ENCODE data around the gene CDH15. TPM values are rescaled to one million over a fixed set of nuclear protein-coding genes. Genes with fewer than 3 reads are reported as not detected.

The CDH15 gene
- total and polyA plus RNA-seq, 2 of the 13 experiments (the other 11 are each of a cell fraction or from before 2014, with no cell fraction given): 0.74 to 2.2 TPM

DNA sequence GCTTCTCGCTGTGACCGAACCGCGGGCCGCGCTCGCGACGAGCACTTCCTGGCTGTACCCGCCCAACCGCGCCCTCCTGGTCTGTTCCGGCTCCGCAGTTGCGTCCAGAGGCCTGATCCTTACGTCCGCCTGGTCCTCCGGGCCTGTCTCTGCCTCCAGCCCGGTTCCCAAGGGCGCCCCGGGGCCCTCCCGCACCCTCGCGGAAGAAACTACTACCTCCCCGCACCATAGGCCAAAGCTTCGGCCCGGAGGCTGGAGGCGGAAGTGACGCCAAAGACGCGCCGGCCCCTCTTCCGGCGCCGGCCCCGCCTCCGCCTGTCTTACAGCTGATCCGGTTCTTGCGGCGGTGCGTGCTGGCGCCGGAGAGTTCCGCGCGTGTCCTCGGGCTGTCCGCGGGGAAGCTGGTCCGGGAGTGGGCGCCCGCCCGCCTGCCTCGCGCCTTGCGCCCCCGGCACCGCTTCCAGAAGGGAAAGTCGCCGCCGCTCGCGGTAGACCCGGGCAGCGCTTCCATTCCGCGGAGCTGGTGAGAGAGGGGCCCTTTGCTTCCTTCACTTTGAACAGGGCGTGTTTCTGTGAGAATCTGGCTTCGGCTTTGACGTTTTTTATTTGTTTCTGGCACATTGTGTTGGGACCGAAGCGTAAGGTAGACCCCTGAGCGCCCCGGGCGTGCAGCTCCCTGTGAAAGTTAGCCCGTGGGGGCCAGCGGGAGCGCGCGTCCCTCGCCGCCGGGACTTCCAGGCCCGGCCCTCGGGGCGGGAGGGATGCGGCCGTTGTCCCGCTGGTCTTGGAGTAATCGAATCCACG, 46.0 kb downstream of the CDH15 start, which contains the start of gene ZNF778 (continued):
- TF ChIP-seq, protein P1, sequence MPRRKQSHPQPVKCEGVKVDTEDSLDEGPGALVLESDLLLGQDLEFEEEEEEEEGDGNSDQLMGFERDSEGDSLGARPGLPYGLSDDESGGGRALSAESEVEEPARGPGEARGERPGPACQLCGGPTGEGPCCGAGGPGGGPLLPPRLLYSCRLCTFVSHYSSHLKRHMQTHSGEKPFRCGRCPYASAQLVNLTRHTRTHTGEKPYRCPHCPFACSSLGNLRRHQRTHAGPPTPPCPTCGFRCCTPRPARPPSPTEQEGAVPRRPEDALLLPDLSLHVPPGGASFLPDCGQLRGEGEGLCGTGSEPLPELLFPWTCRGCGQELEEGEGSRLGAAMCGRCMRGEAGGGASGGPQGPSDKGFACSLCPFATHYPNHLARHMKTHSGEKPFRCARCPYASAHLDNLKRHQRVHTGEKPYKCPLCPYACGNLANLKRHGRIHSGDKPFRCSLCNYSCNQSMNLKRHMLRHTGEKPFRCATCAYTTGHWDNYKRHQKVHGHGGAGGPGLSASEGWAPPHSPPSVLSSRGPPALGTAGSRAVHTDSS (CRISPR knock-in tag; conservative IDR thresholded peaks at IDR 0.05): peak; percentile 80; the same call in 1 of the 2 replicates
- TF ChIP-seq, protein P2, sequence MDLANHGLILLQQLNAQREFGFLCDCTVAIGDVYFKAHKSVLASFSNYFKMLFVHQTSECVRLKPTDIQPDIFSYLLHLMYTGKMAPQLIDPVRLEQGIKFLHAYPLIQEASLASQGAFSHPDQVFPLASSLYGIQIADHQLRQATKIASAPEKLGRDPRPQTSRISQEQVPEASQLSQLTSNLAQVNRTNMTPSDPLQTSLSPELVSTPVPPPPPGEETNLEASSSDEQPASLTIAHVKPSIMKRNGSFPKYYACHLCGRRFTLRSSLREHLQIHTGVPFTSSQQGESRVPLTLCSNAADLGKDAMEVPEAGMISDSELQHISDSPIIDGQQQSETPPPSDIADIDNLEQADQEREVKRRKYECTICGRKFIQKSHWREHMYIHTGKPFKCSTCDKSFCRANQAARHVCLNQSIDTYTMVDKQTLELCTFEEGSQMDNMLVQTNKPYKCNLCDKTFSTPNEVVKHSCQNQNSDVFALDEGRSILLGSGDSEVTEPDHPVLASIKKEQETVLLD (CRISPR knock-in tag; IDR thresholded peaks at IDR 0.05; ENCODE audit: low read depth): no peak
- TF ChIP-seq, protein P3, sequence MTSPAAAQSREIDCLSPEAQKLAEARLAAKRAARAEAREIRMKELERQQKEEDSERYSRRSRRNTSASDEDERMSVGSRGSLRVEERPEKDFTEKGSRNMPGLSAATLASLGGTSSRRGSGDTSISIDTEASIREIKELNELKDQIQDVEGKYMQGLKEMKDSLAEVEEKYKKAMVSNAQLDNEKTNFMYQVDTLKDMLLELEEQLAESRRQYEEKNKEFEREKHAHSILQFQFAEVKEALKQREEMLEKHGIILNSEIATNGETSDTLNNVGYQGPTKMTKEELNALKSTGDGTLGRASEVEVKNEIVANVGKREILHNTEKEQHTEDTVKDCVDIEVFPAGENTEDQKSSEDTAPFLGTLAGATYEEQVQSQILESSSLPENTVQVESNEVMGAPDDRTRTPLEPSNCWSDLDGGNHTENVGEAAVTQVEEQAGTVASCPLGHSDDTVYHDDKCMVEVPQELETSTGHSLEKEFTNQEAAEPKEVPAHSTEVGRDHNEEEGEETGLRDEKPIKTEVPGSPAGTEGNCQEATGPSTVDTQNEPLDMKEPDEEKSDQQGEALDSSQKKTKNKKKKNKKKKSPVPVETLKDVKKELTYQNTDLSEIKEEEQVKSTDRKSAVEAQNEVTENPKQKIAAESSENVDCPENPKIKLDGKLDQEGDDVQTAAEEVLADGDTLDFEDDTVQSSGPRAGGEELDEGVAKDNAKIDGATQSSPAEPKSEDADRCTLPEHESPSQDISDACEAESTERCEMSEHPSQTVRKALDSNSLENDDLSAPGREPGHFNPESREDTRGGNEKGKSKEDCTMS (CRISPR knock-in tag; conservative IDR thresholded peaks at IDR 0.05): peak; percentile 73; the same call in 1 of the 2 replicates
- TF ChIP-seq JUN (CRISPR knock-in tag; IDR thresholded peaks at IDR 0.05): no peak
- peak; percentile 77 for TF ChIP-seq ZKSCAN8 (CRISPR knock-in tag; IDR thresholded peaks at IDR 0.05; ENCODE audit: borderline replicate concordance)
- no peak for TF ChIP-seq DNMT3B (CRISPR knock-in tag; conservative IDR thresholded peaks at IDR 0.05)
- TF ChIP-seq MTF1 (CRISPR knock-in tag; IDR thresholded peaks at IDR 0.05): 0 out of 2 replicates have a peak, but pooled peaks have one; percentile 30
- TF ChIP-seq, protein P4, sequence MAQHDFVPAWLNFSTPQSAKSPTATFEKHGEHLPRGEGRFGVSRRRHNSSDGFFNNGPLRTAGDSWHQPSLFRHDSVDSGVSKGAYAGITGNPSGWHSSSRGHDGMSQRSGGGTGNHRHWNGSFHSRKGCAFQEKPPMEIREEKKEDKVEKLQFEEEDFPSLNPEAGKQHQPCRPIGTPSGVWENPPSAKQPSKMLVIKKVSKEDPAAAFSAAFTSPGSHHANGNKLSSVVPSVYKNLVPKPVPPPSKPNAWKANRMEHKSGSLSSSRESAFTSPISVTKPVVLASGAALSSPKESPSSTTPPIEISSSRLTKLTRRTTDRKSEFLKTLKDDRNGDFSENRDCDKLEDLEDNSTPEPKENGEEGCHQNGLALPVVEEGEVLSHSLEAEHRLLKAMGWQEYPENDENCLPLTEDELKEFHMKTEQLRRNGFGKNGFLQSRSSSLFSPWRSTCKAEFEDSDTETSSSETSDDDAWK (CRISPR knock-in tag; IDR thresholded peaks at IDR 0.05): no peak
- TF ChIP-seq FOSL2 (CRISPR knock-in tag; IDR thresholded peaks at IDR 0.05): peak; percentile 46
- peak; percentile 55 for TF ChIP-seq NCOA2 (CRISPR knock-in tag; IDR thresholded peaks at IDR 0.05)
- TF ChIP-seq, protein P5, sequence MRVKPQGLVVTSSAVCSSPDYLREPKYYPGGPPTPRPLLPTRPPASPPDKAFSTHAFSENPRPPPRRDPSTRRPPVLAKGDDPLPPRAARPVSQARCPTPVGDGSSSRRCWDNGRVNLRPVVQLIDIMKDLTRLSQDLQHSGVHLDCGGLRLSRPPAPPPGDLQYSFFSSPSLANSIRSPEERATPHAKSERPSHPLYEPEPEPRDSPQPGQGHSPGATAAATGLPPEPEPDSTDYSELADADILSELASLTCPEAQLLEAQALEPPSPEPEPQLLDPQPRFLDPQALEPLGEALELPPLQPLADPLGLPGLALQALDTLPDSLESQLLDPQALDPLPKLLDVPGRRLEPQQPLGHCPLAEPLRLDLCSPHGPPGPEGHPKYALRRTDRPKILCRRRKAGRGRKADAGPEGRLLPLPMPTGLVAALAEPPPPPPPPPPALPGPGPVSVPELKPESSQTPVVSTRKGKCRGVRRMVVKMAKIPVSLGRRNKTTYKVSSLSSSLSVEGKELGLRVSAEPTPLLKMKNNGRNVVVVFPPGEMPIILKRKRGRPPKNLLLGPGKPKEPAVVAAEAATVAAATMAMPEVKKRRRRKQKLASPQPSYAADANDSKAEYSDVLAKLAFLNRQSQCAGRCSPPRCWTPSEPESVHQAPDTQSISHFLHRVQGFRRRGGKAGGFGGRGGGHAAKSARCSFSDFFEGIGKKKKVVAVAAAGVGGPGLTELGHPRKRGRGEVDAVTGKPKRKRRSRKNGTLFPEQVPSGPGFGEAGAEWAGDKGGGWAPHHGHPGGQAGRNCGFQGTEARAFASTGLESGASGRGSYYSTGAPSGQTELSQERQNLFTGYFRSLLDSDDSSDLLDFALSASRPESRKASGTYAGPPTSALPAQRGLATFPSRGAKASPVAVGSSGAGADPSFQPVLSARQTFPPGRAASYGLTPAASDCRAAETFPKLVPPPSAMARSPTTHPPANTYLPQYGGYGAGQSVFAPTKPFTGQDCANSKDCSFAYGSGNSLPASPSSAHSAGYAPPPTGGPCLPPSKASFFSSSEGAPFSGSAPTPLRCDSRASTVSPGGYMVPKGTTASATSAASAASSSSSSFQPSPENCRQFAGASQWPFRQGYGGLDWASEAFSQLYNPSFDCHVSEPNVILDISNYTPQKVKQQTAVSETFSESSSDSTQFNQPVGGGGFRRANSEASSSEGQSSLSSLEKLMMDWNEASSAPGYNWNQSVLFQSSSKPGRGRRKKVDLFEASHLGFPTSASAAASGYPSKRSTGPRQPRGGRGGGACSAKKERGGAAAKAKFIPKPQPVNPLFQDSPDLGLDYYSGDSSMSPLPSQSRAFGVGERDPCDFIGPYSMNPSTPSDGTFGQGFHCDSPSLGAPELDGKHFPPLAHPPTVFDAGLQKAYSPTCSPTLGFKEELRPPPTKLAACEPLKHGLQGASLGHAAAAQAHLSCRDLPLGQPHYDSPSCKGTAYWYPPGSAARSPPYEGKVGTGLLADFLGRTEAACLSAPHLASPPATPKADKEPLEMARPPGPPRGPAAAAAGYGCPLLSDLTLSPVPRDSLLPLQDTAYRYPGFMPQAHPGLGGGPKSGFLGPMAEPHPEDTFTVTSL (CRISPR knock-in tag; IDR thresholded peaks at IDR 0.05; ENCODE audit: borderline replicate concordance): peak; percentile 75
- no peak for TF ChIP-seq ZNF569 (CRISPR knock-in tag; IDR thresholded peaks at IDR 0.05; ENCODE audit: borderline replicate concordance)
- TF ChIP-seq, protein P6, sequence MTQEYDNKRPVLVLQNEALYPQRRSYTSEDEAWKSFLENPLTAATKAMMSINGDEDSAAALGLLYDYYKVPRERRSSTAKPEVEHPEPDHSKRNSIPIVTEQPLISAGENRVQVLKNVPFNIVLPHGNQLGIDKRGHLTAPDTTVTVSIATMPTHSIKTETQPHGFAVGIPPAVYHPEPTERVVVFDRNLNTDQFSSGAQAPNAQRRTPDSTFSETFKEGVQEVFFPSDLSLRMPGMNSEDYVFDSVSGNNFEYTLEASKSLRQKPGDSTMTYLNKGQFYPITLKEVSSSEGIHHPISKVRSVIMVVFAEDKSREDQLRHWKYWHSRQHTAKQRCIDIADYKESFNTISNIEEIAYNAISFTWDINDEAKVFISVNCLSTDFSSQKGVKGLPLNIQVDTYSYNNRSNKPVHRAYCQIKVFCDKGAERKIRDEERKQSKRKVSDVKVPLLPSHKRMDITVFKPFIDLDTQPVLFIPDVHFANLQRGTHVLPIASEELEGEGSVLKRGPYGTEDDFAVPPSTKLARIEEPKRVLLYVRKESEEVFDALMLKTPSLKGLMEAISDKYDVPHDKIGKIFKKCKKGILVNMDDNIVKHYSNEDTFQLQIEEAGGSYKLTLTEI (CRISPR knock-in tag; conservative IDR thresholded peaks at IDR 0.05): no peak
